Transverse colon (tissue), 4 donors: ENCODE measurements around the gene KLHL29. TPM values are rescaled to one million over a fixed set of nuclear protein-coding genes. Genes with fewer than 3 reads are reported as not detected.

Experiments
- DNase-seq: peaks from one replicate; pipeline ENCODE4 v3.0.0-alpha.2; 2019
- H3K27ac ChIP-seq, 4 donors: fragments of 200-600 bp; sonication (generic); 2 replicates each; pipeline ENCODE4 v1.5.1; 2016 to 2018; ENCODE audit warnings: inconsistent platforms in 4 of 4
- H3K27me3 ChIP-seq: fragments of 200-600 bp; sonication (generic); 2 replicates; pipeline ENCODE4 v1.5.1; 2017; ENCODE audit warnings: inconsistent platforms
- H3K36me3 ChIP-seq, 4 donors: fragments of 200-600 bp; sonication (generic); 2 replicates each; pipeline ENCODE4 v1.5.1; 2017 to 2019; ENCODE audit warnings: inconsistent platforms in 4 of 4
- H3K4me1 ChIP-seq, 4 donors: fragments of 200-600 bp; sonication (generic); 2 replicates each; pipeline ENCODE4 v1.5.1; 2017 to 2020; ENCODE audit warnings: inconsistent platforms in 4 of 4
- H3K4me3 ChIP-seq, 4 donors: fragments of 200-600 bp; sonication (generic); 1 replicate in 1 of 4; 2 replicates in 3 of 4; pipeline versions ENCODE4 v1.5.1 to v1.6.1; 2017 to 2019; ENCODE audit warnings: inconsistent platforms in 4 of 4
- H3K9me3 ChIP-seq, 2 donors: fragments of 200-600 bp; sonication (generic); 2 replicates each; pipeline ENCODE4 v1.5.1; 2017 to 2019; ENCODE audit warnings: inconsistent platforms in 2 of 2
- EP300 ChIP-seq: sonication (generic); formaldehyde crosslinking; IDR thresholded peaks from one replicate; pipeline ENCODE4 v1.6.1; 2017; ENCODE audit warnings: antibody characterized with exemption, low read depth
- POLR2A ChIP-seq: fragments of 450-650 bp; IDR thresholded peaks from one replicate; pipeline ENCODE4 v1.6.1; 2016; ENCODE audit warnings: antibody characterized with exemption, mild to moderate bottlenecking, moderate library complexity
- POLR2AphosphoS5 ChIP-seq, 3 donors: sonication (generic); formaldehyde crosslinking; IDR thresholded peaks; one replicate each; pipeline ENCODE4 v1.6.1; 2016; ENCODE audit warnings: antibody characterized with exemption in 3 of 3
- WGBS, 2 donors: methylation state at CpG; one replicate each; pipeline ENCODE4 v1.1.5; 2018; ENCODE audit warnings: low coverage in 1 of 2; 5-methylcytosine and 5-hydroxymethylcytosine counted together
- in situ Hi-C, 4 donors: fragments of 200-750 bp; cut with MboI; loops; one replicate each; pipeline versions ENCODE4 v1.15.0 to v1.15.1; 2017; ENCODE audit warnings: low sequenced_read_pairs in 3 of 4, low pct_ligation_motif_present in 1 of 4, low pct_unique_long_range_greater_than_20kb in 1 of 4
- intact Hi-C: fragments of 100-400 bp; cut with DNase I; formaldehyde crosslinking; loops from one replicate; pipeline ENCODE4 v1.15.1; 2023; ENCODE audit warnings: low total_unique reads
- total RNA-seq, 4 donors: library from RNA; depleted of rRNA; stranded (reverse); fragments of >200 nt; gene quantifications; one replicate each; pipeline ENCODE4 v1.1.0, GENCODE V29; 2016
- TF ChIP-seq, protein P1 (sequence below), 5 experiments: fragments of 200-600 bp in 3 of 5; fragments of 450-650 bp in 2 of 5; sonication (generic) in 3 of 5; IDR thresholded peaks; 1 replicate in 2 of 5; 2 replicates in 3 of 5; pipeline ENCODE4 v1.5.1; 2016 to 2017; ENCODE audit warnings: antibody characterized with exemption in 5 of 5, inconsistent platforms in 3 of 5, mild to moderate bottlenecking in 2 of 5, moderate library complexity in 1 of 5

The KLHL29 gene
- total RNA-seq, 4 donors from 2014 or later: 3.3 to 16.5 (median 5.8) TPM

DNA sequence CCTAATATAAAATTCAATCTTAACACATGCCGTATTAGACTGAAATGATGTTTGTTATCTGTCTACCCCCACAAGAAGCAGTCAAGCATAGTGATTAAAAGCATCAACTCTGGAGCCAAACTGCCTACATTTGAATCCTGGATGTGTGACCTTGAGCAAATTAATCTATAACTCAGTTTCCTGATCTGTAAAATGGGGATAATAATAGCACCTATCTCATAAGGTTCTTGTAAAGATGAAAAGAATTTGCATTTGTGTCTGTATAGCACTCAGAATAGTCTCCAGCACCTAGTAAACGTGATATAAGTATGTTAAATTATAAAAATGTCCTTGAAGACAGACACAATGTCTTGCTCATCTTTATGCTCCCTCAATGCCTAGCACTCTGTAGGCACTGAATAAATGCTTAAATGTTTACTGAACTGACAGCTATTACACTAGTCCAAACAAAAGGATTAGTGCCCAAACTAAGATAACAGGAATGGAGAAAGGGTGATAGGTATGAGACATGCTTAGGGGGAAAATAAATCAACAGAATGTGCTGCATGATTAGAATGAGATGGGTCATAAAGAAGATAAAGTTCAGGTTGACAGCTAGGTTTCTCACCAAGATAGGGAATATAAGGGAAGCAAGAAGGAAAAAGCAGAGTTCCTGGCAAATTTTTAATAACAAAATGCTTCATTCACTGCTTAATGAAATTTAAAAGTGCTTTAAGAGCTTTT is 361.3 kb downstream of the KLHL29 start:
- no peak overlapping the region for H3K4me3 ChIP-seq
- DNase-seq: no peak
- H3K27me3 ChIP-seq: no peaks in the 10 kb centered on the region
- in situ Hi-C loops: no loop called here
- H3K4me1 ChIP-seq: peaks cover 0 to 6% (median 2%) of the 10 kb centered on the region in 4 donors
- WGBS, 2 donors: 81 to 100% methylated on average over 2 of the region's 2 CpGs
- peaks cover 0 to 7% (median 2%) of the 10 kb centered on the region in 4 donors for H3K36me3 ChIP-seq
- intact Hi-C loops: no loop called here
- TF ChIP-seq POLR2A (no peak), EP300 (no peak), POLR2AphosphoS5 (IDR thresholded peaks at IDR 0.05) (no peak)
- TF ChIP-seq, protein P1, sequence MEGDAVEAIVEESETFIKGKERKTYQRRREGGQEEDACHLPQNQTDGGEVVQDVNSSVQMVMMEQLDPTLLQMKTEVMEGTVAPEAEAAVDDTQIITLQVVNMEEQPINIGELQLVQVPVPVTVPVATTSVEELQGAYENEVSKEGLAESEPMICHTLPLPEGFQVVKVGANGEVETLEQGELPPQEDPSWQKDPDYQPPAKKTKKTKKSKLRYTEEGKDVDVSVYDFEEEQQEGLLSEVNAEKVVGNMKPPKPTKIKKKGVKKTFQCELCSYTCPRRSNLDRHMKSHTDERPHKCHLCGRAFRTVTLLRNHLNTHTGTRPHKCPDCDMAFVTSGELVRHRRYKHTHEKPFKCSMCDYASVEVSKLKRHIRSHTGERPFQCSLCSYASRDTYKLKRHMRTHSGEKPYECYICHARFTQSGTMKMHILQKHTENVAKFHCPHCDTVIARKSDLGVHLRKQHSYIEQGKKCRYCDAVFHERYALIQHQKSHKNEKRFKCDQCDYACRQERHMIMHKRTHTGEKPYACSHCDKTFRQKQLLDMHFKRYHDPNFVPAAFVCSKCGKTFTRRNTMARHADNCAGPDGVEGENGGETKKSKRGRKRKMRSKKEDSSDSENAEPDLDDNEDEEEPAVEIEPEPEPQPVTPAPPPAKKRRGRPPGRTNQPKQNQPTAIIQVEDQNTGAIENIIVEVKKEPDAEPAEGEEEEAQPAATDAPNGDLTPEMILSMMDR (IDR thresholded peaks at IDR 0.05): no peak
- H3K27ac ChIP-seq: no peak overlapping the region
- H3K9me3 ChIP-seq: no peaks in the 10 kb centered on the region

DNA sequence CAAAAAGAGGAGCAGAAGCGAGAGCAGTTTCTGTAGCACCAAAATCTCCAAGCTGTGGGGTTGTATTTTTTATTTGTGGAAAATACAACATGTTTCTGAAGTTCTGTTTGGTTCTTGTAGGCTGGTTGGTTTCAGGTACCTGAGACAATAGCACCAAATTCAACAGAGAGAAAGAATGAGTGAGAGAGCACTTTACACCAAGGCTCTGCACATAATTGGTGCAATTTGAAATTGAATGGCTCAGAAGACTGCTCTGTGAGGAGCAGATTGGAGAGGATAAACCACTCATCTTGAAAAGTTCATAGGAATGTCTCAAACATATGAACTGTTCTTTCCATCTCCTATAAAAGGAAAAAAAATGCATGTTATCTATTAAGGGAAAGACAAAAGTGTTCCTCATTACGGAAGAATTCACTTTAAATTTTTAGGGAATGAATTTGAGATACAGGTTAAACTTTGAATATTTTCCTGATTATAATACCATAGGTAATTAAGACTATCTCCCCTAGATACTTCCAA is 366.8 kb downstream of the KLHL29 start:
- DNase-seq: no peak
- no peak for TF ChIP-seq POLR2A
- no peak for TF ChIP-seq POLR2AphosphoS5 (IDR thresholded peaks at IDR 0.05)
- TF ChIP-seq, protein P1 (IDR thresholded peaks at IDR 0.05): no peak
- no peak for TF ChIP-seq EP300
- H3K27me3 ChIP-seq: no peaks in the 10 kb centered on the region
- no peaks in the 10 kb centered on the region for H3K4me1 ChIP-seq
- 95 to 97% methylated on average over 1 to 2 of the region's 2 CpGs for WGBS, 2 donors
- intact Hi-C loops (loop anchor here (5.0 kb wide), 1 partner anchor 90 kb away; no protein-coding TSS in a partner anchor), in situ Hi-C loops (loop anchor here in 1 of 4 donors (25.0 kb wide), 1 partner anchor 390 kb away; no protein-coding TSS in a partner anchor)
- peaks cover 0 to 34% (median 7%) of the 10 kb centered on the region in 4 donors for H3K36me3 ChIP-seq
- H3K9me3 ChIP-seq: no peaks in the 10 kb centered on the region
- H3K4me3 ChIP-seq: no peak overlapping the region
- H3K27ac ChIP-seq: no peak overlapping the region

DNA sequence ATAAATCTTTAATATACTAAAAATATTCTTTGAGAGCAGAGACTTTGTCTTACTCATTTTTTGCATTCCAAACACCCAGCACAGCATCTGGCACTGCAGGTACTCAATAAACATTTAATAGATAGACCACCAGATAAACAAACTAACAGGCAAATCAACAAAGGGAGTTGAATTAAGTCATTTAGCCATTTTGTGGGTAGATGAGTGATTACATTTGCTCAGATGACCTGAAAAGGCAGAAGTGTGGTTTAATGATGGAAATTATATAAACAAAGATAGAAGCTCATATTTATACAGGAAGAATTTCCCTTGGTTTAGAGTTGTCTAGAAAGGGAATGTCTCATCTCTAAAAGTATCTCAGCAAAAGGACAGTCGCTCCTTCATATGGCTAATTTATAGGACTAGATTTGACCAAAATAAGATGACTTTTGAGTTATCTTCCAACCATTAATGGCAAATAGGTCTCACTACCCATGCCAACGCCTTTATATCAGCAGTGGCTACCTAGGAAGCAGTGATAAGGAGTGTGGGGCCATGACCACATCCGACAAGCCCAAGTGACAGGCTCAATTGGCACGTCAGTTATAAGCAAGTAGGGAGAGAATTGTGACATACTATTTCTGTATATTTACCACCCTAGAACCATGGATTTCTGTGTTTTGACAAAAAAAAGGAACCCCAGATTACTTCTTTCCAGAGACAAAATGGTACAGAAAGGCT is 368.5 kb downstream of the KLHL29 start:
- Histone ChIP-seq H3K36me3 (peaks cover 0 to 40% (median 7%) of the 10 kb centered on the region in 4 donors), H3K27ac (no peak overlapping the region), H3K9me3 (no peaks in the 10 kb centered on the region), H3K27me3 (no peaks in the 10 kb centered on the region), H3K4me3 (no peak overlapping the region), H3K4me1 (no peaks in the 10 kb centered on the region)
- intact Hi-C loops (loop anchor here (5.0 kb wide), 1 partner anchor 91 kb away; no protein-coding TSS in a partner anchor), in situ Hi-C loops (loop anchor here in 1 of 4 donors (25.0 kb wide), 1 partner anchor 391 kb away; no protein-coding TSS in a partner anchor)
- 74 to 94% methylated on average over 3 to 4 of the region's 4 CpGs for WGBS, 2 donors
- DNase-seq: no peak
- TF ChIP-seq POLR2A (no peak), EP300 (no peak)
- TF ChIP-seq, protein P1 (IDR thresholded peaks at IDR 0.05): no peak

DNA sequence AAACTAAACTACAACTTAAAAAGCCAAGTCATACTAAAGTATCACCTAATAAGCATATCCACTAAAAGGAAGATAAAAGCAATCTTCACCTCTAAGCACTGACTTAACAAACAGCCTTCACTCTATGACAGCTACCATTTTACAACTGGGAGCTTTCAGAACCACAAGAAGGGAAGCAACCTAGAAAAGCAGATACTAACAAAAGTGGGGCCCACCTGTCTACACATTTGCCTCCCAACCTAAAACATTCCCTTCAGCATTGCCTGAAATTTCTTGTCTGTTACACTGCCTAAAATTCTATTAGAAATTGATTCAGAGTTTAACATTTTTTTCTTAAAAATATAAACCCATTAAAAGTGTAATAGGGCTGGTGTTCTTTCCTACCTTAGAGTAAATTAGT is 370.0 kb downstream of the KLHL29 start:
- in situ Hi-C loops: loop anchor here in 1 of 4 donors (25.0 kb wide), 1 partner anchor 393 kb away; no protein-coding TSS in a partner anchor
- H3K36me3 ChIP-seq: peaks cover 0 to 40% (median 9%) of the 10 kb centered on the region in 4 donors

More for the DNA sequence above, 370.0 kb downstream of the KLHL29 start:
- DNase-seq: no peak
- Histone ChIP-seq H3K27me3 (no peaks in the 10 kb centered on the region), H3K4me1 (no peaks in the 10 kb centered on the region), H3K4me3 (no peak overlapping the region), H3K9me3 (no peaks in the 10 kb centered on the region), H3K27ac (no peak overlapping the region)
- intact Hi-C loops: loop anchor here (5.0 kb wide), 1 partner anchor 93 kb away; no protein-coding TSS in a partner anchor
- TF ChIP-seq POLR2A: no peak
- TF ChIP-seq EP300: no peak
- TF ChIP-seq, protein P1 (IDR thresholded peaks at IDR 0.05): no peak
- TF ChIP-seq POLR2AphosphoS5 (IDR thresholded peaks at IDR 0.05): no peak
